ENCODE results near the gene TSPAN18. TPM values are rescaled to one million over a fixed set of nuclear protein-coding genes. Genes with fewer than 3 reads are reported as not detected.

The TSPAN18 gene
- polyA plus RNA-seq, 1 of the 3 experiments (the other 2 are of a cell fraction): 0.72 TPM

DNA sequence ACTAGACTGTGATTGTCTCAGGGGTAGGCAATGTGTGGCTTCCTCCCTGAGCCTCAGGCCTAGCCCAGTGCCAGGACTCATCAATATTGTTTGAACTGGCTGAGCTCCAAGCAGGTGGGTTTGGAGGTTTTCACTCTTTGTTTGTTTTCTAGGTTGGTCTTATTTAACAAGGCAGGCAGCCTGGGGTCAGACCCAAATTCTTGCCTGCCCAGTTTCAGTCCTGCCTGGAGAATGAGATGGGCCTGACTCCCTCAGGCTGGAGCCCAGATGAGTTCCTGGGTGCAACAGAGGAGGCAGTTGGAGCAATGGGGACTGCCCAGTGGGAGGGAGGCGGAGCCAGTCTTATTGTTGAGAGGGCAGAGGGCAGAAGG, 252.2 kb downstream of the TSPAN18 start:
- peaks cover 5 to 16% of the 10 kb centered on the region in 2 experiments; a peak in 2 of 4 replicates for H3K4me1 ChIP-seq (ENCODE audit: control insufficient read depth in 1 of 2, insufficient read depth in 2 of 2, low read depth in 1 of 2, low read length in 1 of 2)
- DNase-seq: no peak
- H3K9me3 ChIP-seq: no peaks in the 10 kb centered on the region
- POLR2A ChIA-PET: no interaction called here
- no peaks in the 10 kb centered on the region for H4K20me1 ChIP-seq (ENCODE audit: insufficient read depth)
- H3F3A ChIP-seq (replicated peaks; ENCODE audit: insufficient read depth): no peaks in the 10 kb centered on the region
- H2AFZ ChIP-seq (ENCODE audit: low read depth): no peak overlapping the region
- no peaks in the 10 kb centered on the region for H3K9me2 ChIP-seq
- no peak overlapping the region for H3K4me3 ChIP-seq (ENCODE audit: low read depth in 2 of 2, low read length in 1 of 2)
- no peaks in the 10 kb centered on the region for H3K36me3 ChIP-seq (replicated peaks in 1 of 2; ENCODE audit: control insufficient read depth in 1 of 2, insufficient read depth in 2 of 2, low read length in 1 of 2)
- no peak overlapping the region for H3K9ac ChIP-seq
- H3K79me2 ChIP-seq (ENCODE audit: insufficient read depth): no peaks in the 10 kb centered on the region
- WGBS (ENCODE audit: low lambda C conversion rate): 38% methylated on average over 1 of the region's 1 CpG
- no peaks in the 10 kb centered on the region for H3K27me3 ChIP-seq (ENCODE audit: insufficient read depth)
- no peak for TF ChIP-seq MEF2A (IDR thresholded peaks at IDR 0.05; ENCODE audit: borderline replicate concordance, low read depth)
- no peak for TF ChIP-seq YY1 (IDR thresholded peaks at IDR 0.05; ENCODE audit: low read depth)
- no peak for TF ChIP-seq SMC3 (IDR thresholded peaks at IDR 0.05; ENCODE audit: low read depth, low read length)
- TF ChIP-seq RFX5 (IDR thresholded peaks at IDR 0.05; ENCODE audit: low read length): no peak
- H3K27ac ChIP-seq (ENCODE audit: low read depth in 2 of 2, low read length in 1 of 2): no peak overlapping the region
- no peak overlapping the region for H3K4me2 ChIP-seq
- CTCF ChIA-PET: interaction anchor here (0.9 to 1.4 kb wide), 2 partner anchors 13 to 42 kb away, joined by 4 to 5 read pairs; no protein-coding TSS in a partner anchor

DNA sequence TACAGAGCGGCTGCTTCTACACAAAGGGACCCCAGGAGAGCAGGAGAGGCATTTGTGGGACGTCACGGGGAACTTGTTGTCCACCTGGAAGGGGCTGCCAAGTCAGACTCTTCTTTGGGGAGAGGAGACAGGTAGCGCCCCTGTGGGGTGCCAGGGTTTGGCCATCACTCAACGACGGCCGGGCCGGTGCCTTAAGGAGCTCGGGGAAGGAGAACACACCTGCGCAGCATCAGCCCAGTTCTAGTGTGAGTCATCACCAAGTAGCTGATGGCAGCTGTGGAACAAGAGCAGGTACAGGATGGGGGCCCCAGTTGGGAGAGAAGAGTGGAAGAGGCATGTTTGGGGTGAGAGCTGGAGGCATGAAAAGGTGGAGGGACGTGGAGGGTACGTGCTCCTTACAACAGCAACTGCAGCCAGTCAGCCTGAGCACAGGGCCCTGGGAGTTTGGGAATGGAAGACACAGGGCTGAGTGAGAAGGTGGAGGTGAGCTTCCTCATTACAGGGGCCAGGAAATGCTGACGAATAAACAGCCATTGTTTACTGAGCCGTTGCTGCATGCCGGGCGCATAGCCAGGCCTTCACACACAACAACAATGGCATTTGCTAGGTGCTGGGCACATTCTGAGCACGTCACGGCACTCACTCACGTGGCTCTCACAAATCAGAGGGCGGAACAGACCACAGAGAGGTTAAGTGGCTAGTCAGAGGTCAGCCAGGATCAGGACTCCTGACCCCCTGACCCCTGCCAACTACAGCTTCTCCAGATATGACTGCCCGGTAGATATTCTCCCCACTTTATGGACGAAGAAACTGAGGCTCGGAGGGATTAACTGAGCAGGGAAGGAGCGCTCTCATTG, 253.0 kb downstream of the TSPAN18 start:
- ChIA-PET POLR2A (no interaction called here), CTCF (interaction anchor here (0.7 to 1.4 kb wide), 4 partner anchors 8 to 53 kb away, joined by 3 to 5 read pairs (median 4); no protein-coding TSS in a partner anchor)
- no peak for DNase-seq
- Histone ChIP-seq H3K9ac (no peak overlapping the region), H3K79me2 (ENCODE audit: insufficient read depth) (no peaks in the 10 kb centered on the region), H3K27ac (ENCODE audit: low read depth in 2 of 2, low read length in 1 of 2) (no peak overlapping the region), H3K36me3 (replicated peaks in 1 of 2; ENCODE audit: control insufficient read depth in 1 of 2, insufficient read depth in 2 of 2, low read length in 1 of 2) (no peaks in the 10 kb centered on the region), H3K9me2 (no peaks in the 10 kb centered on the region), H2AFZ (ENCODE audit: low read depth) (no peak overlapping the region), H3K4me1 (ENCODE audit: control insufficient read depth in 1 of 2, insufficient read depth in 2 of 2, low read depth in 1 of 2, low read length in 1 of 2) (peaks cover 5 to 16% of the 10 kb centered on the region in 2 experiments; a peak in 2 of 4 replicates), H3K27me3 (ENCODE audit: insufficient read depth) (no peaks in the 10 kb centered on the region), H4K20me1 (ENCODE audit: insufficient read depth) (no peaks in the 10 kb centered on the region), H3F3A (replicated peaks; ENCODE audit: insufficient read depth) (no peaks in the 10 kb centered on the region), H3K9me3 (no peaks in the 10 kb centered on the region), H3K4me3 (ENCODE audit: low read depth in 2 of 2, low read length in 1 of 2) (no peak overlapping the region), H3K4me2 (no peak overlapping the region)
- WGBS (ENCODE audit: low lambda C conversion rate): 77% methylated on average over 23 of the region's 24 CpGs
- TF ChIP-seq, protein P1, sequence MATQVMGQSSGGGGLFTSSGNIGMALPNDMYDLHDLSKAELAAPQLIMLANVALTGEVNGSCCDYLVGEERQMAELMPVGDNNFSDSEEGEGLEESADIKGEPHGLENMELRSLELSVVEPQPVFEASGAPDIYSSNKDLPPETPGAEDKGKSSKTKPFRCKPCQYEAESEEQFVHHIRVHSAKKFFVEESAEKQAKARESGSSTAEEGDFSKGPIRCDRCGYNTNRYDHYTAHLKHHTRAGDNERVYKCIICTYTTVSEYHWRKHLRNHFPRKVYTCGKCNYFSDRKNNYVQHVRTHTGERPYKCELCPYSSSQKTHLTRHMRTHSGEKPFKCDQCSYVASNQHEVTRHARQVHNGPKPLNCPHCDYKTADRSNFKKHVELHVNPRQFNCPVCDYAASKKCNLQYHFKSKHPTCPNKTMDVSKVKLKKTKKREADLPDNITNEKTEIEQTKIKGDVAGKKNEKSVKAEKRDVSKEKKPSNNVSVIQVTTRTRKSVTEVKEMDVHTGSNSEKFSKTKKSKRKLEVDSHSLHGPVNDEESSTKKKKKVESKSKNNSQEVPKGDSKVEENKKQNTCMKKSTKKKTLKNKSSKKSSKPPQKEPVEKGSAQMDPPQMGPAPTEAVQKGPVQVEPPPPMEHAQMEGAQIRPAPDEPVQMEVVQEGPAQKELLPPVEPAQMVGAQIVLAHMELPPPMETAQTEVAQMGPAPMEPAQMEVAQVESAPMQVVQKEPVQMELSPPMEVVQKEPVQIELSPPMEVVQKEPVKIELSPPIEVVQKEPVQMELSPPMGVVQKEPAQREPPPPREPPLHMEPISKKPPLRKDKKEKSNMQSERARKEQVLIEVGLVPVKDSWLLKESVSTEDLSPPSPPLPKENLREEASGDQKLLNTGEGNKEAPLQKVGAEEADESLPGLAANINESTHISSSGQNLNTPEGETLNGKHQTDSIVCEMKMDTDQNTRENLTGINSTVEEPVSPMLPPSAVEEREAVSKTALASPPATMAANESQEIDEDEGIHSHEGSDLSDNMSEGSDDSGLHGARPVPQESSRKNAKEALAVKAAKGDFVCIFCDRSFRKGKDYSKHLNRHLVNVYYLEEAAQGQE (IDR thresholded peaks at IDR 0.05; ENCODE audit: low read depth, low read length): no peak
- no peak for TF ChIP-seq POLR2AphosphoS5 (IDR thresholded peaks at IDR 0.05; ENCODE audit: low read depth, low read length)
- TF ChIP-seq YY1 (IDR thresholded peaks at IDR 0.05; ENCODE audit: low read depth): no peak
- TF ChIP-seq NFIC (IDR thresholded peaks at IDR 0.05; ENCODE audit: borderline replicate concordance): no peak
- TF ChIP-seq, protein P2, sequence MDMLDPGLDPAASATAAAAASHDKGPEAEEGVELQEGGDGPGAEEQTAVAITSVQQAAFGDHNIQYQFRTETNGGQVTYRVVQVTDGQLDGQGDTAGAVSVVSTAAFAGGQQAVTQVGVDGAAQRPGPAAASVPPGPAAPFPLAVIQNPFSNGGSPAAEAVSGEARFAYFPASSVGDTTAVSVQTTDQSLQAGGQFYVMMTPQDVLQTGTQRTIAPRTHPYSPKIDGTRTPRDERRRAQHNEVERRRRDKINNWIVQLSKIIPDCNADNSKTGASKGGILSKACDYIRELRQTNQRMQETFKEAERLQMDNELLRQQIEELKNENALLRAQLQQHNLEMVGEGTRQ (IDR thresholded peaks at IDR 0.05; ENCODE audit: borderline replicate concordance, low read depth, low read length): no peak
- TF ChIP-seq FOSL2 (IDR thresholded peaks at IDR 0.05; ENCODE audit: borderline replicate concordance, low read depth): no peak
- no peak for TF ChIP-seq CHD2 (IDR thresholded peaks at IDR 0.05; ENCODE audit: low read length, partially characterized antibody)
- no peak for TF ChIP-seq NRF1 (IDR thresholded peaks at IDR 0.05; ENCODE audit: low read depth, low read length)
- no peak for TF ChIP-seq MEF2A (IDR thresholded peaks at IDR 0.05; ENCODE audit: borderline replicate concordance, low read depth)
- TF ChIP-seq, protein P3, sequence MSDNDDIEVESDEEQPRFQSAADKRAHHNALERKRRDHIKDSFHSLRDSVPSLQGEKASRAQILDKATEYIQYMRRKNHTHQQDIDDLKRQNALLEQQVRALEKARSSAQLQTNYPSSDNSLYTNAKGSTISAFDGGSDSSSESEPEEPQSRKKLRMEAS (IDR thresholded peaks at IDR 0.05; ENCODE audit: low read depth): no peak
- no peak for TF ChIP-seq RFX5 (IDR thresholded peaks at IDR 0.05; ENCODE audit: low read length)
- TF ChIP-seq FOXJ3 (CRISPR knock-in tag; IDR thresholded peaks at IDR 0.05): no peak
- no peak for TF ChIP-seq SMC3 (IDR thresholded peaks at IDR 0.05; ENCODE audit: low read depth, low read length)
- TF ChIP-seq, protein P4, sequence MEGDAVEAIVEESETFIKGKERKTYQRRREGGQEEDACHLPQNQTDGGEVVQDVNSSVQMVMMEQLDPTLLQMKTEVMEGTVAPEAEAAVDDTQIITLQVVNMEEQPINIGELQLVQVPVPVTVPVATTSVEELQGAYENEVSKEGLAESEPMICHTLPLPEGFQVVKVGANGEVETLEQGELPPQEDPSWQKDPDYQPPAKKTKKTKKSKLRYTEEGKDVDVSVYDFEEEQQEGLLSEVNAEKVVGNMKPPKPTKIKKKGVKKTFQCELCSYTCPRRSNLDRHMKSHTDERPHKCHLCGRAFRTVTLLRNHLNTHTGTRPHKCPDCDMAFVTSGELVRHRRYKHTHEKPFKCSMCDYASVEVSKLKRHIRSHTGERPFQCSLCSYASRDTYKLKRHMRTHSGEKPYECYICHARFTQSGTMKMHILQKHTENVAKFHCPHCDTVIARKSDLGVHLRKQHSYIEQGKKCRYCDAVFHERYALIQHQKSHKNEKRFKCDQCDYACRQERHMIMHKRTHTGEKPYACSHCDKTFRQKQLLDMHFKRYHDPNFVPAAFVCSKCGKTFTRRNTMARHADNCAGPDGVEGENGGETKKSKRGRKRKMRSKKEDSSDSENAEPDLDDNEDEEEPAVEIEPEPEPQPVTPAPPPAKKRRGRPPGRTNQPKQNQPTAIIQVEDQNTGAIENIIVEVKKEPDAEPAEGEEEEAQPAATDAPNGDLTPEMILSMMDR (IDR thresholded peaks at IDR 0.05): no peak
- TF ChIP-seq RCOR1 (IDR thresholded peaks at IDR 0.05; ENCODE audit: low read length): no peak
- no peak for TF ChIP-seq TCF12 (IDR thresholded peaks at IDR 0.05)
- no peak for TF ChIP-seq SIN3A (IDR thresholded peaks at IDR 0.05; ENCODE audit: borderline replicate concordance, low read depth, low read length)
- TF ChIP-seq TAF1 (IDR thresholded peaks at IDR 0.05; ENCODE audit: borderline replicate concordance, low read depth, low read length): no peak
- TF ChIP-seq GATA2 (CRISPR knock-in tag; IDR thresholded peaks at IDR 0.05): no peak
